Natural killer cell (primary cell): ENCODE data around the gene XXYLT1. TPM values are rescaled to one million over a fixed set of nuclear protein-coding genes. Genes with fewer than 3 reads are reported as not detected.

Experiments used
- ATAC-seq, 3 donors: fragments of 150-1000 bp in 2 of 3; fragments of 200-7000 bp in 1 of 3; cut with Tn5 transposase; 1 replicate in 1 of 3; 2 replicates in 2 of 3; pipeline ENCODE4 v1.10.0; 2021; ENCODE audit warnings: mild to moderate bottlenecking in 2 of 3, moderate library complexity in 2 of 3
- DNase-seq, 2 donors: peaks; one replicate each; pipeline versions ENCODE4 v3.0.0 to v3.0.0-alpha.2; 2013 to 2021; ENCODE audit warnings: mixed read lengths in 1 of 2
- H3K27ac ChIP-seq: one replicate; pipeline ENCODE4 v1.5.1; 2013; ENCODE audit warnings: mild to moderate bottlenecking, low read length
- H3K27me3 ChIP-seq: one replicate; pipeline ENCODE4 v1.6.1; 2013; ENCODE audit warnings: low read length; ENCODE audit not compliant: control insufficient read depth, insufficient read depth
- H3K36me3 ChIP-seq: one replicate; pipeline ENCODE4 v1.6.1; 2013; ENCODE audit warnings: low read length; ENCODE audit not compliant: control insufficient read depth, insufficient read depth
- H3K4me1 ChIP-seq: one replicate; pipeline ENCODE4 v1.6.1; 2013; ENCODE audit warnings: low read length; ENCODE audit not compliant: control insufficient read depth, insufficient read depth
- H3K4me3 ChIP-seq: one replicate; pipeline ENCODE4 v1.5.1; 2013; ENCODE audit warnings: low read length
- H3K9me3 ChIP-seq: one replicate; pipeline ENCODE4 v1.6.1; 2013; ENCODE audit warnings: low read length; ENCODE audit not compliant: control insufficient read depth, insufficient read depth
- H3K27ac Mint-ChIP-seq, 2 donors: one replicate each; pipeline ENCODE4 v1.8.0; 2022; ENCODE audit warnings: mild to moderate bottlenecking in 2 of 2, mixed read lengths in 2 of 2, moderate library complexity in 1 of 2
- H3K27me3 Mint-ChIP-seq, 2 donors: one replicate each; pipeline ENCODE4 v1.8.0; 2022; ENCODE audit warnings: low read depth in 2 of 2, mixed read lengths in 2 of 2
- H3K36me3 Mint-ChIP-seq: one replicate; pipeline ENCODE4 v1.8.0; 2022; ENCODE audit warnings: mixed read lengths
- H3K4me1 Mint-ChIP-seq, 2 donors: one replicate each; pipeline ENCODE4 v1.8.0; 2022; ENCODE audit warnings: mixed read lengths in 2 of 2
- H3K4me3 Mint-ChIP-seq: one replicate; pipeline ENCODE4 v1.8.0; 2022; ENCODE audit warnings: mild to moderate bottlenecking, moderate library complexity, mixed read lengths
- H3K9me3 Mint-ChIP-seq, 2 donors: one replicate each; pipeline ENCODE4 v1.8.0; 2022; ENCODE audit warnings: mixed read lengths in 2 of 2
- WGBS: methylation state at CpG from one replicate; pipeline ENCODE4 v1.1.7; 2013; ENCODE audit warnings: missing lambda C conversion rate; ENCODE audit not compliant: insufficient coverage; 5-methylcytosine and 5-hydroxymethylcytosine counted together
- intact Hi-C: fragments of 100-400 bp; cut with micrococcal nuclease; formaldehyde crosslinking; loops from one replicate; pipeline ENCODE4 v1.14.2; 2022
- total RNA-seq, 4 donors: library from RNA; stranded (reverse); fragments of 120-200 nt in 1 of 4; gene quantifications; one replicate each; pipeline versions ENCODE4 v1.2.3 to v1.2.4, GENCODE V29; 2013 to 2022
- TF ChIP-seq, protein P1 (sequence below): fragments of 200-600 bp; IDR thresholded peaks from one replicate; pipeline ENCODE4 v1.8.0; 2022; ENCODE audit warnings: antibody characterized with exemption

Gene XXYLT1
- total RNA-seq, 3 donors from 2014 or later (not counting 1 experiment from before 2014, with no cell fraction given) = 8.7 to 13.6 (median 10.2) TPM

GRCh38 chr3:195162033-195162669 is 108.8 kb downstream of the XXYLT1 start:
- peak; percentile 37 to 40 for DNase-seq
- no peaks in the 10 kb centered on the region for H3K9me3 Mint-ChIP-seq
- ATAC-seq = peak; percentile 80 to 95 (median 90)
- TF ChIP-seq, protein P1, sequence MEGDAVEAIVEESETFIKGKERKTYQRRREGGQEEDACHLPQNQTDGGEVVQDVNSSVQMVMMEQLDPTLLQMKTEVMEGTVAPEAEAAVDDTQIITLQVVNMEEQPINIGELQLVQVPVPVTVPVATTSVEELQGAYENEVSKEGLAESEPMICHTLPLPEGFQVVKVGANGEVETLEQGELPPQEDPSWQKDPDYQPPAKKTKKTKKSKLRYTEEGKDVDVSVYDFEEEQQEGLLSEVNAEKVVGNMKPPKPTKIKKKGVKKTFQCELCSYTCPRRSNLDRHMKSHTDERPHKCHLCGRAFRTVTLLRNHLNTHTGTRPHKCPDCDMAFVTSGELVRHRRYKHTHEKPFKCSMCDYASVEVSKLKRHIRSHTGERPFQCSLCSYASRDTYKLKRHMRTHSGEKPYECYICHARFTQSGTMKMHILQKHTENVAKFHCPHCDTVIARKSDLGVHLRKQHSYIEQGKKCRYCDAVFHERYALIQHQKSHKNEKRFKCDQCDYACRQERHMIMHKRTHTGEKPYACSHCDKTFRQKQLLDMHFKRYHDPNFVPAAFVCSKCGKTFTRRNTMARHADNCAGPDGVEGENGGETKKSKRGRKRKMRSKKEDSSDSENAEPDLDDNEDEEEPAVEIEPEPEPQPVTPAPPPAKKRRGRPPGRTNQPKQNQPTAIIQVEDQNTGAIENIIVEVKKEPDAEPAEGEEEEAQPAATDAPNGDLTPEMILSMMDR = no peak
- peaks cover 27% of the 10 kb centered on the region for H3K4me1 ChIP-seq
- peak overlapping the region; percentile 89 to 94 for H3K27ac Mint-ChIP-seq
- H3K4me3 Mint-ChIP-seq = peak overlapping the region; percentile 57
- peak overlapping the region; percentile 79 for H3K27ac ChIP-seq
- H3K27me3 Mint-ChIP-seq = no peaks in the 10 kb centered on the region
- no peak overlapping the region for H3K4me3 ChIP-seq
- H3K27me3 ChIP-seq = no peaks in the 10 kb centered on the region
- H3K36me3 Mint-ChIP-seq = no peaks in the 10 kb centered on the region
- H3K9me3 ChIP-seq = no peaks in the 10 kb centered on the region
- H3K4me1 Mint-ChIP-seq = peaks cover 31% of the 10 kb centered on the region in 2 donors
- WGBS = 19% methylated on average over 13 of the region's 15 CpGs
- intact Hi-C loops = no loop called here
- no peaks in the 10 kb centered on the region for H3K36me3 ChIP-seq

DNA sequence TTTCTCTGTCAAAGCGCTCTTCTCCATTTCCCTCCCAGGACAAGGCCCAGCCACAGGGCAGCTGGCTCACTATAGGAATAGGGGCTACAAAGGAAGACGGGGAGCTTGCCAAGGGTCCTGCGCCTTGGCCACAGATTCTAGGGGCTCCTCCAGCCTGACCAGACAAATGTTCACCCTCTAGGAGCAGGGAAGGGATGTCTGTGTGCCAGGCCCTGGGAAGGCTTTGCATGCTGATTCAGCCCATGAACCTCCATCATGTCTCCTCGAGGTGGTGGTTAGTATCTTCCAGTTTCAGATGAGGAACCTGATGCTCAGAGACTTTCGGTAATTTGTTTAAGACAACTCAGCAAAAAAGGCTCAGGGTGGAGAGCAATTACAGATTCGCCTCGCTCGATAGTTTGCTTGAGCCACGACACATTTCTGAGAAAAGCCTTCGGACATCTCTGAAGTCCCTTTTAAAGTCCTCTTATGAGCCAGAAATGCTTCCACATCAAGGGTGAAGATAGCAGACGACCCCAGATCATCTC is 110.0 kb downstream of the XXYLT1 start:
- Mint-ChIP-seq H3K36me3 (no peaks in the 10 kb centered on the region), H3K9me3 (no peaks in the 10 kb centered on the region)
- intact Hi-C loops = no loop called here

GRCh38 chr3:195160257-195160898 is 110.6 kb downstream of the XXYLT1 start:
- no peaks in the 10 kb centered on the region for H3K36me3 Mint-ChIP-seq
- no peaks in the 10 kb centered on the region for H3K9me3 ChIP-seq
- DNase-seq (no peak), ATAC-seq (no peak)
- intact Hi-C loops = no loop called here
- peaks cover 29 to 36% of the 10 kb centered on the region in 2 donors for H3K4me1 Mint-ChIP-seq
- H3K36me3 ChIP-seq = no peaks in the 10 kb centered on the region
- H3K4me3 ChIP-seq = no peak overlapping the region
- H3K9me3 Mint-ChIP-seq = no peaks in the 10 kb centered on the region
- WGBS = 85% methylated on average over 14 of the region's 14 CpGs
- H3K27me3 Mint-ChIP-seq = no peaks in the 10 kb centered on the region
- peak overlapping the region in 1 of 2 donors; percentile 62 for H3K27ac Mint-ChIP-seq
- H3K4me1 ChIP-seq = peaks cover 37% of the 10 kb centered on the region
- TF ChIP-seq, protein P1 = no peak
- no peak overlapping the region for H3K27ac ChIP-seq
- no peak overlapping the region for H3K4me3 Mint-ChIP-seq
- no peaks in the 10 kb centered on the region for H3K27me3 ChIP-seq

More for the DNA sequence above, 110.0 kb downstream of the XXYLT1 start:
- Mint-ChIP-seq H3K4me1 (peaks cover 31% of the 10 kb centered on the region in 2 donors), H3K4me3 (no peak overlapping the region), H3K27me3 (no peaks in the 10 kb centered on the region), H3K27ac (peak overlapping the region in 1 of 2 donors; percentile 62)
- TF ChIP-seq, protein P1 = no peak
- no peak for DNase-seq
- Histone ChIP-seq H3K36me3 (no peaks in the 10 kb centered on the region), H3K4me3 (no peak overlapping the region), H3K4me1 (peaks cover 33% of the 10 kb centered on the region), H3K27me3 (no peaks in the 10 kb centered on the region), H3K9me3 (no peaks in the 10 kb centered on the region), H3K27ac (no peak overlapping the region)
- 82% methylated on average over 11 of the region's 11 CpGs for WGBS
- ATAC-seq = no peak
